Left lung (tissue), 10 donors: ENCODE data around the gene TIAM2. TPM values are rescaled to one million over a fixed set of nuclear protein-coding genes. Genes with fewer than 3 reads are reported as not detected.
A peak's percentile ranks its signal among the peaks of the same experiment; 100 is the strongest.
"Not testable (repeated sequence)": the region's sequence is repeated elsewhere in the genome, so short reads cannot be mapped to it uniquely, and the experiment has no call there.

ENCODE experiments used
- ATAC-seq: fragments of 200-7000 bp; cut with Tn5 transposase; one replicate; pipeline ENCODE4 v1.9.1; 2020; ENCODE audit warnings: moderate library complexity
- DNase-seq, 4 donors: peaks; one replicate each; pipeline ENCODE4 v3.0.0-alpha.2; 2013 to 2020
- H3K27ac ChIP-seq, 2 donors: fragments of 200-600 bp; sonication (generic) in 1 of 2; one replicate each; pipeline versions ENCODE4 v1.5.0 to v1.8.0; 2020 to 2021
- H3K27me3 ChIP-seq, 2 donors: fragments of 200-600 bp; sonication (generic) in 1 of 2; one replicate each; pipeline versions ENCODE4 v1.5.0 to v1.8.0; 2020 to 2021
- H3K36me3 ChIP-seq, 2 donors: fragments of 200-600 bp; sonication (generic) in 1 of 2; one replicate each; pipeline versions ENCODE4 v1.5.0 to v1.8.0; 2020 to 2021
- H3K4me1 ChIP-seq, 2 donors: fragments of 200-600 bp; one replicate each; pipeline ENCODE4 v1.8.0; 2021
- H3K4me3 ChIP-seq, 2 donors: fragments of 200-600 bp; sonication (generic) in 1 of 2; one replicate each; pipeline versions ENCODE4 v1.5.0 to v1.8.0; 2020 to 2021; ENCODE audit warnings: mild to moderate bottlenecking in 1 of 2
- H3K9me3 ChIP-seq, 2 donors: fragments of 200-600 bp; sonication (generic) in 1 of 2; one replicate each; pipeline versions ENCODE4 v1.5.0 to v1.8.0; 2020 to 2021
- CTCF ChIP-seq, 2 donors: fragments of 200-600 bp; sonication (generic) in 1 of 2; IDR thresholded peaks; one replicate each; pipeline versions ENCODE4 v1.5.0 to v1.8.0; 2021; ENCODE audit warnings: antibody characterized with exemption in 2 of 2
- intact Hi-C, 2 donors: fragments of 100-400 bp; cut with DNase I; formaldehyde crosslinking; loops; one replicate each; pipeline versions ENCODE4 v1.11.2 to v1.14.2; 2022
- polyA plus RNA-seq, 6 donors: library from polyadenylated mRNA; unstranded; fragments of 120-200 nt; gene quantifications; one replicate each; pipeline ENCODE4 v1.2.1, GENCODE V29; 2013; ENCODE audit not compliant: insufficient read length in 6 of 6
- total RNA-seq, 2 donors: library from RNA; stranded (reverse); fragmentation: NEBNext Ultra II Directional; extraction: Animal tissue kit (Norgen Biotek cat#: 25700); gene quantifications; one replicate each; pipeline ENCODE4 v1.2.1, GENCODE V29; 2021
- donor health status: DM: no; HTN: yes; CAD: no.
- donor health status: DM: no; HTN: no; CAD: no.

The TIAM2 gene
- total and polyA plus RNA-seq, 8 donors: 6.9 to 25.0 (median 20.6) TPM

GRCh38 chr6:155222506-155222905, 227.4 kb downstream of the TIAM2 start:
- DNase-seq: no peak
- no peak for ATAC-seq
- peaks cover 0 to 19% of the 10 kb centered on the region in 2 donors for H3K4me1 ChIP-seq
- H3K27me3 ChIP-seq: no peaks in the 10 kb centered on the region
- no peaks in the 10 kb centered on the region for H3K9me3 ChIP-seq
- no peak overlapping the region for H3K4me3 ChIP-seq
- no peaks in the 10 kb centered on the region for H3K36me3 ChIP-seq
- H3K27ac ChIP-seq: peak overlapping the region in 1 of 2 donors; percentile 53
- no peak for TF ChIP-seq CTCF (IDR thresholded peaks at IDR 0.05)
- intact Hi-C loops: no loop called here

GRCh38 chr6:155223646-155224451, 228.7 kb downstream of the TIAM2 start:
- Histone ChIP-seq H3K4me1 (peaks cover 0 to 19% of the 10 kb centered on the region in 2 donors), H3K4me3 (no peak overlapping the region), H3K27me3 (no peaks in the 10 kb centered on the region), H3K27ac (peak overlapping the region in 1 of 2 donors; percentile 84), H3K36me3 (no peaks in the 10 kb centered on the region), H3K9me3 (no peaks in the 10 kb centered on the region)
- DNase-seq: no peak
- no peak for TF ChIP-seq CTCF (IDR thresholded peaks at IDR 0.05)
- intact Hi-C loops: no loop called here
- peak; percentile 19 for ATAC-seq

GRCh38 chr6:155224618-155225017, 229.5 kb downstream of the TIAM2 start:
- intact Hi-C loops: no loop called here
- ATAC-seq: no peak
- TF ChIP-seq CTCF (IDR thresholded peaks at IDR 0.05): no peak
- Histone ChIP-seq H3K4me3 (no peak overlapping the region), H3K9me3 (no peaks in the 10 kb centered on the region), H3K36me3 (no peaks in the 10 kb centered on the region), H3K27ac (peak overlapping the region in 1 of 2 donors; percentile 84), H3K4me1 (peaks cover 0 to 19% of the 10 kb centered on the region in 2 donors), H3K27me3 (no peaks in the 10 kb centered on the region)
- no peak for DNase-seq

- Histone ChIP-seq H3K4me1 (peaks cover 0 to 19% of the 10 kb centered on the region in 2 donors), H3K27me3 (no peaks in the 10 kb centered on the region), H3K9me3 (no peaks in the 10 kb centered on the region), H3K4me3 (no peak overlapping the region), H3K27ac (no peak overlapping the region), H3K36me3 (no peaks in the 10 kb centered on the region)
- DNase-seq: no peak
- TF ChIP-seq CTCF (IDR thresholded peaks at IDR 0.05): no peak
- ATAC-seq: no peak
- intact Hi-C loops: no loop called here
Measured at GRCh38 chr6:155227046-155227445, 231.9 kb downstream of the TIAM2 start.

GRCh38 chr6:155228546-155229166, 233.5 kb downstream of the TIAM2 start:
- no peak overlapping the region for H3K4me3 ChIP-seq
- no peaks in the 10 kb centered on the region for H3K9me3 ChIP-seq
- H3K36me3 ChIP-seq: no peaks in the 10 kb centered on the region
- no peak for ATAC-seq
- DNase-seq: peak in 2 of 4 donors; percentile 31 to 55
- H3K4me1 ChIP-seq: peaks cover 0 to 14% of the 10 kb centered on the region in 2 donors
- no peaks in the 10 kb centered on the region for H3K27me3 ChIP-seq
- no peak for TF ChIP-seq CTCF (IDR thresholded peaks at IDR 0.05)
- intact Hi-C loops: no loop called here
- no peak overlapping the region for H3K27ac ChIP-seq

GRCh38 chr6:155230975-155231374, 235.9 kb downstream of the TIAM2 start:
- H3K36me3 ChIP-seq, DNase-seq, H3K4me3 ChIP-seq, H3K27ac ChIP-seq, H3K9me3 ChIP-seq, intact Hi-C loops, H3K27me3 ChIP-seq, ATAC-seq, H3K4me1 ChIP-seq: not testable (repeated sequence)
